Astrocyte (in vitro differentiated cells and primary cell): Measurements from ENCODE around the gene LRGUK. TPM values are rescaled to one million over a fixed set of nuclear protein-coding genes. Genes with fewer than 3 reads are reported as not detected.

Experiments
- DNase-seq: peaks from one replicate; pipeline ENCODE4 v3.0.0-alpha.2; 2010; ENCODE audit warnings: low read depth
- FAIRE-seq: peaks from 2 replicates; lab custom pipeline; 2011; peaks lifted over from hg19 to GRCh38; lab: Jason Lieb, UNC
- H2AFZ ChIP-seq: 2 replicates; pipeline ENCODE4 v1.6.0; 2012; ENCODE audit warnings: low read depth, low read length, inconsistent platforms
- H3K27ac ChIP-seq: 2 replicates; pipeline ENCODE4 v1.5.1; 2011; ENCODE audit warnings: low read depth, low read length, inconsistent platforms
- H3K27me3 ChIP-seq: 2 replicates; pipeline ENCODE4 v1.6.0; 2011; ENCODE audit warnings: low read length, inconsistent platforms; ENCODE audit not compliant: insufficient read depth
- H3K36me3 ChIP-seq: 2 replicates; pipeline ENCODE4 v1.5.1; 2011; ENCODE audit warnings: low read length, inconsistent platforms; ENCODE audit not compliant: insufficient read depth
- H3K4me1 ChIP-seq: 2 replicates; pipeline ENCODE4 v1.5.1; 2011; ENCODE audit warnings: low read length, inconsistent platforms; ENCODE audit not compliant: insufficient read depth
- H3K4me2 ChIP-seq: 2 replicates; pipeline ENCODE4 v1.6.0; 2012; ENCODE audit warnings: low read length, inconsistent platforms
- H3K4me3 ChIP-seq: 2 replicates; pipeline ENCODE4 v1.5.1; 2011; ENCODE audit warnings: low read depth, mild to moderate bottlenecking, low read length, inconsistent platforms; ENCODE audit not compliant: insufficient read depth
- H3K79me2 ChIP-seq: 2 replicates; pipeline ENCODE4 v1.6.0; 2012; ENCODE audit warnings: mild to moderate bottlenecking, low read length, inconsistent platforms; ENCODE audit not compliant: insufficient read depth
- H3K9ac ChIP-seq: 2 replicates; pipeline ENCODE4 v1.6.0; 2012; ENCODE audit warnings: mild to moderate bottlenecking, low read length, inconsistent platforms
- H3K9me3 ChIP-seq: 2 replicates; pipeline ENCODE4 v1.5.1; 2012; ENCODE audit warnings: low read depth, mild to moderate bottlenecking, low read length, inconsistent platforms; ENCODE audit not compliant: insufficient read depth
- H4K20me1 ChIP-seq: 2 replicates; pipeline ENCODE4 v1.6.0; 2012; ENCODE audit warnings: low read length, inconsistent platforms; ENCODE audit not compliant: insufficient read depth
- H3K27ac Mint-ChIP-seq: one replicate; pipeline ENCODE4 v1.8.0; 2021; ENCODE audit warnings: mild to moderate bottlenecking, mixed read lengths; ENCODE audit not compliant: unreplicated experiment
- H3K27me3 Mint-ChIP-seq: one replicate; pipeline ENCODE4 v1.8.0; 2021; ENCODE audit warnings: low read depth, mixed read lengths; ENCODE audit not compliant: unreplicated experiment
- H3K36me3 Mint-ChIP-seq: one replicate; pipeline ENCODE4 v1.8.0; 2021; ENCODE audit warnings: low read depth, mixed read lengths; ENCODE audit not compliant: unreplicated experiment
- H3K4me1 Mint-ChIP-seq: one replicate; pipeline ENCODE4 v1.8.0; 2021; ENCODE audit warnings: low read depth, mixed read lengths; ENCODE audit not compliant: unreplicated experiment
- H3K4me3 Mint-ChIP-seq: one replicate; pipeline ENCODE4 v1.8.0; 2021; ENCODE audit warnings: mild to moderate bottlenecking, moderate library complexity, mixed read lengths; ENCODE audit not compliant: unreplicated experiment
- H3K9me3 Mint-ChIP-seq: one replicate; pipeline ENCODE4 v1.8.0; 2021; ENCODE audit warnings: mild to moderate bottlenecking, mixed read lengths; ENCODE audit not compliant: unreplicated experiment
- CTCF ChIP-seq: IDR thresholded peaks from 2 replicates; pipeline ENCODE4 v1.5.1; 2011; ENCODE audit warnings: low read depth, mild to moderate bottlenecking, inconsistent platforms, low read length, moderate library complexity; ENCODE audit not compliant: insufficient read depth
- EZH2 ChIP-seq: IDR thresholded peaks from 2 replicates; pipeline ENCODE4 v1.6.1; 2012; ENCODE audit warnings: mild to moderate bottlenecking, low read length, inconsistent platforms; ENCODE audit not compliant: insufficient read depth
- total RNA-seq: library from RNA; stranded (reverse); gene quantifications from 2 replicates; pipeline ENCODE4 v1.2.1, GENCODE V29; 2021

Gene LRGUK
- total RNA-seq, 1 donor from 2014 or later = 0.64 TPM

GRCh38 chr7:134297489-134297888, 170.3 kb downstream of the LRGUK start:
- H3K4me1 ChIP-seq = no peaks in the 10 kb centered on the region

GRCh38 chr7:134298902-134299683, 172.0 kb downstream of the LRGUK start:
- H3K4me3 ChIP-seq = no peak overlapping the region
- peaks cover 36% of the 10 kb centered on the region for H3K36me3 ChIP-seq
- DNase-seq = peak; percentile 16
- no peak for TF ChIP-seq EZH2
- no peak for TF ChIP-seq CTCF
- H3K4me1 Mint-ChIP-seq = peaks cover 11% of the 10 kb centered on the region
- H3K27me3 ChIP-seq = no peaks in the 10 kb centered on the region
- H3K9me3 Mint-ChIP-seq = no peaks in the 10 kb centered on the region
- no peak overlapping the region for H3K27ac Mint-ChIP-seq
- H3K27ac ChIP-seq = no peak overlapping the region
- H3K9ac ChIP-seq = no peak overlapping the region
- peaks cover 18% of the 10 kb centered on the region for H3K36me3 Mint-ChIP-seq
- no peaks in the 10 kb centered on the region for H3K9me3 ChIP-seq
- no peaks in the 10 kb centered on the region for H4K20me1 ChIP-seq
- no peak overlapping the region for H3K4me3 Mint-ChIP-seq
- no peaks in the 10 kb centered on the region for H3K27me3 Mint-ChIP-seq
- no peak overlapping the region for H2AFZ ChIP-seq
- no peaks in the 10 kb centered on the region for H3K4me1 ChIP-seq
- no peak overlapping the region for H3K4me2 ChIP-seq
- FAIRE-seq = no peak
- no peaks in the 10 kb centered on the region for H3K79me2 ChIP-seq

More at GRCh38 chr7:134297489-134297888, 170.3 kb downstream of the LRGUK start:
- Mint-ChIP-seq H3K36me3 (peaks cover 19% of the 10 kb centered on the region), H3K4me1 (peaks cover 8% of the 10 kb centered on the region), H3K27ac (no peak overlapping the region), H3K9me3 (no peaks in the 10 kb centered on the region), H3K27me3 (no peaks in the 10 kb centered on the region), H3K4me3 (no peak overlapping the region)
- no peak for FAIRE-seq
- Histone ChIP-seq H4K20me1 (no peaks in the 10 kb centered on the region), H3K27me3 (no peaks in the 10 kb centered on the region), H3K27ac (no peak overlapping the region), H3K36me3 (peaks cover 33% of the 10 kb centered on the region), H3K4me3 (no peak overlapping the region), H3K4me2 (no peak overlapping the region), H3K9me3 (no peaks in the 10 kb centered on the region), H3K79me2 (no peaks in the 10 kb centered on the region), H2AFZ (no peak overlapping the region), H3K9ac (no peak overlapping the region)
- no peak for TF ChIP-seq EZH2
- no peak for TF ChIP-seq CTCF
- no peak for DNase-seq

- Histone ChIP-seq H3K27ac (no peak overlapping the region), H3K4me3 (no peak overlapping the region), H3K4me1 (no peaks in the 10 kb centered on the region), H4K20me1 (no peaks in the 10 kb centered on the region), H3K9ac (no peak overlapping the region), H3K27me3 (no peaks in the 10 kb centered on the region), H2AFZ (no peak overlapping the region), H3K4me2 (no peak overlapping the region), H3K36me3 (peaks cover 30% of the 10 kb centered on the region), H3K9me3 (no peaks in the 10 kb centered on the region), H3K79me2 (no peaks in the 10 kb centered on the region)
- FAIRE-seq (no peak), DNase-seq (no peak)
- peaks cover 4% of the 10 kb centered on the region for H3K36me3 Mint-ChIP-seq
- H3K4me3 Mint-ChIP-seq = no peak overlapping the region
- no peak for TF ChIP-seq EZH2
- TF ChIP-seq CTCF = no peak
- H3K9me3 Mint-ChIP-seq = no peaks in the 10 kb centered on the region
- no peak overlapping the region for H3K27ac Mint-ChIP-seq
- H3K4me1 Mint-ChIP-seq = peaks cover 11% of the 10 kb centered on the region
- no peaks in the 10 kb centered on the region for H3K27me3 Mint-ChIP-seq
Observed at GRCh38 chr7:134300988-134301387, 173.8 kb downstream of the LRGUK start.
